GM23248 (cell line): Measurements from ENCODE around the gene RAB12. TPM values are rescaled to one million over a fixed set of nuclear protein-coding genes. Genes with fewer than 3 reads are reported as not detected.

Experiments
- DNase-seq: peaks from one replicate; pipeline ENCODE4 v3.0.0-alpha.2; 2015
- H2AFZ ChIP-seq: fragments of 200-600 bp; sonication (generic); 2 replicates; pipeline ENCODE4 v1.6.1; 2016; ENCODE audit warnings: antibody characterized with exemption
- H3F3A ChIP-seq: fragments of 200-600 bp; sonication (generic); 2 replicates; pipeline ENCODE4 v1.6.1; 2016; ENCODE audit warnings: mild to moderate bottlenecking, antibody characterized with exemption, mixed run types; ENCODE audit not compliant: insufficient read depth
- H3K27ac ChIP-seq: fragments of 200-600 bp; sonication (generic); 2 replicates; pipeline ENCODE4 v1.5.1; 2016; ENCODE audit warnings: mild to moderate bottlenecking
- H3K27me3 ChIP-seq: fragments of 200-600 bp; sonication (generic); replicated peaks from 2 replicates; pipeline ENCODE4 v1.6.1; 2016; ENCODE audit warnings: mild to moderate bottlenecking; ENCODE audit not compliant: insufficient read depth
- H3K36me3 ChIP-seq: fragments of 200-600 bp; sonication (generic); 2 replicates; pipeline ENCODE4 v1.6.1; 2016; ENCODE audit warnings: low read depth, mild to moderate bottlenecking
- H3K4me1 ChIP-seq: fragments of 200-600 bp; sonication (generic); 2 replicates; pipeline ENCODE4 v1.6.1; 2016; ENCODE audit warnings: mild to moderate bottlenecking; ENCODE audit not compliant: insufficient read depth
- H3K4me2 ChIP-seq: fragments of 200-600 bp; sonication (generic); one replicate; pipeline ENCODE4 v1.6.1; 2016; ENCODE audit warnings: mild to moderate bottlenecking; ENCODE audit not compliant: unreplicated experiment
- H3K4me3 ChIP-seq: fragments of 200-600 bp; sonication (generic); 2 replicates; pipeline ENCODE4 v1.5.1; 2016; ENCODE audit warnings: mild to moderate bottlenecking
- H3K79me2 ChIP-seq: fragments of 200-600 bp; sonication (generic); 2 replicates; pipeline ENCODE4 v1.6.1; 2016; ENCODE audit warnings: mild to moderate bottlenecking; ENCODE audit not compliant: insufficient read depth
- H3K9ac ChIP-seq: fragments of 200-600 bp; sonication (generic); 2 replicates; pipeline ENCODE4 v1.6.1; 2016; ENCODE audit warnings: mild to moderate bottlenecking
- H3K9me2 ChIP-seq: fragments of 200-600 bp; sonication (generic); 2 replicates; pipeline ENCODE4 v1.6.1; 2016; ENCODE audit warnings: mixed run types, mild to moderate bottlenecking, moderate library complexity; ENCODE audit not compliant: insufficient read depth
- H3K9me3 ChIP-seq: fragments of 200-600 bp; sonication (generic); one replicate; pipeline ENCODE4 v1.6.1; 2017; ENCODE audit warnings: low read depth
- H4K20me1 ChIP-seq: fragments of 200-600 bp; sonication (generic); 2 replicates; pipeline ENCODE4 v1.6.0; 2016; ENCODE audit not compliant: insufficient read depth
- EZH2 ChIP-seq: fragments of 200-600 bp; sonication (generic); IDR thresholded peaks from 2 replicates; pipeline ENCODE4 v1.6.1; 2018; ENCODE audit warnings: antibody characterized with exemption, mild to moderate bottlenecking; ENCODE audit not compliant: insufficient read depth, poor library complexity, severe bottlenecking
- EZH2phosphoT487 ChIP-seq: fragments of 200-600 bp; sonication (generic); IDR thresholded peaks from 2 replicates; pipeline ENCODE4 v1.6.1; 2018; ENCODE audit warnings: antibody characterized with exemption, moderate library complexity, mild to moderate bottlenecking, low read depth; ENCODE audit not compliant: insufficient read depth
- WGBS, 2 experiments: methylation state at CpG; one replicate each; pipeline ENCODE4 v1.1.6; 2015 to 2017; ENCODE audit warnings: low lambda C conversion rate in 2 of 2, low coverage in 1 of 2; ENCODE audit errors: missing lambda C conversion rate in 2 of 2; 5-methylcytosine and 5-hydroxymethylcytosine counted together
- in situ Hi-C: fragments of 300-500 bp; cut with MboI; formaldehyde crosslinking; loops from 2 replicates; pipeline ENCODE4 v1.15.0; 2020
- polyA plus RNA-seq: library from polyadenylated mRNA; unstranded; fragments of >200 nt; fragmentation: Nextera tagmentation; extraction: Ambion mirVana; gene quantifications from 2 replicates; pipeline ENCODE4 v1.2.1, GENCODE V29; 2016
- total RNA-seq: library from RNA; depleted of rRNA; stranded (reverse); fragments of >200 nt; shearing (Covaris generic); gene quantifications from 2 replicates; pipeline ENCODE4 v1.2.3, GENCODE V29; 2014; rRNA removed

RAB12 gene
- 61.6 and 73.8 TPM in 2 replicates for total RNA-seq
- 4.1 and 4.4 TPM in 2 replicates for polyA plus RNA-seq

- peak within 1 kb of the TSS; percentile 68 for H3K27ac ChIP-seq
- in situ Hi-C loops, result no loop called here
- peaks cover 44% of the 10 kb centered on the region for H3K79me2 ChIP-seq
- no peaks in the 10 kb centered on the region for H4K20me1 ChIP-seq
- H2AFZ ChIP-seq, result peak within 1 kb of the TSS; percentile 99
- no peak for TF ChIP-seq EZH2phosphoT487
- TF ChIP-seq EZH2, result no peak
- peak within 1 kb of the TSS; percentile 94 for H3K4me2 ChIP-seq
- H3K4me3 ChIP-seq, result peak within 1 kb of the TSS; percentile 76
- peaks cover 18% of the 10 kb centered on the region for H3F3A ChIP-seq
- H3K36me3 ChIP-seq, result no peaks in the 10 kb centered on the region
- H3K4me1 ChIP-seq, result peaks cover 28% of the 10 kb centered on the region; the same call in 1 of the 2 replicates
- H3K9ac ChIP-seq, result peak within 1 kb of the TSS; percentile 91
- no peaks in the 10 kb centered on the region for H3K9me2 ChIP-seq
- peak; percentile 93 for DNase-seq
- 1% methylated on average over 45 to 62 of the region's 95 CpGs for WGBS, 2 experiments
- H3K27me3 ChIP-seq, result 0 out of 2 replicates have a peak, but pooled peaks cover under 1% of the 10 kb centered on the region
- H3K9me3 ChIP-seq, result no peaks in the 10 kb centered on the region
Observed at GRCh38 chr18:8608795-8609658, at the start of gene RAB12. TSS of gene RAB12 (plus strand) at chr18:8609437. CDS start at chr18:8609440, 3 bp downstream.

GRCh38 chr18:8559612-8560186, 49.5 kb upstream of the RAB12 start:
- no peaks in the 10 kb centered on the region for H3K79me2 ChIP-seq
- no peaks in the 10 kb centered on the region for H3K4me1 ChIP-seq
- H3F3A ChIP-seq, result no peaks in the 10 kb centered on the region
- no peaks in the 10 kb centered on the region for H3K9me3 ChIP-seq
- TF ChIP-seq EZH2 (no peak), EZH2phosphoT487 (no peak)
- peak; percentile 4 for DNase-seq
- H3K4me3 ChIP-seq, result no peak overlapping the region
- H2AFZ ChIP-seq, result no peak overlapping the region
- H4K20me1 ChIP-seq, result no peaks in the 10 kb centered on the region
- H3K36me3 ChIP-seq, result no peaks in the 10 kb centered on the region
- WGBS, 2 experiments, result 24 to 26% methylated on average over 4 of the region's 4 CpGs
- H3K4me2 ChIP-seq, result no peak overlapping the region
- no peak overlapping the region for H3K27ac ChIP-seq
- in situ Hi-C loops, result no loop called here
- peaks cover 4% of the 10 kb centered on the region; the same call in 1 of the 2 replicates for H3K27me3 ChIP-seq
- H3K9ac ChIP-seq, result no peak overlapping the region
- H3K9me2 ChIP-seq, result no peaks in the 10 kb centered on the region

- 53 to 59% methylated on average over 8 of the region's 8 CpGs for WGBS, 2 experiments
- in situ Hi-C loops, result no loop called here
- no peaks in the 10 kb centered on the region for H3K9me2 ChIP-seq
- H3K4me1 ChIP-seq, result no peaks in the 10 kb centered on the region
- H2AFZ ChIP-seq, result no peak overlapping the region
- H3K27ac ChIP-seq, result no peak overlapping the region
- H3K36me3 ChIP-seq, result no peaks in the 10 kb centered on the region
- no peak overlapping the region for H3K9ac ChIP-seq
- no peak overlapping the region for H3K4me2 ChIP-seq
- H3K27me3 ChIP-seq, result peaks cover 5% of the 10 kb centered on the region; the same call in 1 of the 2 replicates
- no peaks in the 10 kb centered on the region for H4K20me1 ChIP-seq
- H3K9me3 ChIP-seq, result no peaks in the 10 kb centered on the region
- H3K79me2 ChIP-seq, result no peaks in the 10 kb centered on the region
- no peak for DNase-seq
- no peak overlapping the region for H3K4me3 ChIP-seq
- no peak for TF ChIP-seq EZH2
- no peak for TF ChIP-seq EZH2phosphoT487
- H3F3A ChIP-seq, result no peaks in the 10 kb centered on the region
Observed at GRCh38 chr18:8561123-8561910, 47.9 kb upstream of the RAB12 start.

GRCh38 chr18:8562070-8562469, 47.2 kb upstream of the RAB12 start:
- no peak for DNase-seq
- Histone ChIP-seq H3K79me2 (no peaks in the 10 kb centered on the region), H3K9me2 (no peaks in the 10 kb centered on the region), H3K36me3 (no peaks in the 10 kb centered on the region), H2AFZ (no peak overlapping the region), H4K20me1 (no peaks in the 10 kb centered on the region), H3K9ac (no peak overlapping the region), H3K27me3 (peaks cover 10% of the 10 kb centered on the region; the same call in 1 of the 2 replicates), H3F3A (no peaks in the 10 kb centered on the region), H3K27ac (no peak overlapping the region), H3K9me3 (no peaks in the 10 kb centered on the region), H3K4me2 (no peak overlapping the region), H3K4me3 (no peak overlapping the region), H3K4me1 (no peaks in the 10 kb centered on the region)
- TF ChIP-seq EZH2phosphoT487 (no peak), EZH2 (no peak)
- in situ Hi-C loops, result no loop called here
- WGBS, 2 experiments, result 56 to 57% methylated on average over 6 of the region's 6 CpGs
